HepG2 (cell line): Measurements from ENCODE around the gene GP2. TPM values are rescaled to one million over a fixed set of nuclear protein-coding genes. Genes with fewer than 3 reads are reported as not detected.

Experiments used
- EHMT2 ChIP-seq: fragments of 200-600 bp; sonication (generic); IDR thresholded peaks from 2 replicates; pipeline ENCODE4 v1.7.0; 2017; ENCODE audit warnings: antibody characterized with exemption, low read depth, low read length, borderline replicate concordance
- EP300 ChIP-seq, 3 experiments: sonication (generic) in 1 of 3; formaldehyde crosslinking in 1 of 3; IDR thresholded peaks; 2 replicates each; pipeline versions ENCODE4 v1.5.1 to v1.6.1; 2011 to 2020; ENCODE audit warnings: low read depth in 2 of 3, low read length in 2 of 3, borderline replicate concordance in 1 of 3, improper control_type of control experiment in 1 of 3, mild to moderate bottlenecking in 1 of 3, missing genetic modification reagents in 1 of 3, moderate library complexity in 1 of 3
- FOXP1 ChIP-seq, 2 experiments: fragments of 450-650 bp in 1 of 2; IDR thresholded peaks; 2 replicates each; pipeline ENCODE4 v1.6.1; 2017 to 2018; ENCODE audit warnings: antibody characterized with exemption in 1 of 2
- GATAD2A ChIP-seq: IDR thresholded peaks from 2 replicates; pipeline ENCODE4 v1.6.1; 2016
- HNF4A ChIP-seq: sonication (generic); formaldehyde crosslinking; IDR thresholded peaks from 2 replicates; pipeline ENCODE4 v1.4.0; 2020; ENCODE audit warnings: missing genetic modification reagents
- HOXA9 ChIP-seq: sonication (generic); formaldehyde crosslinking; IDR thresholded peaks from 2 replicates; pipeline ENCODE4 v1.8.1; 2022; ENCODE audit warnings: missing genetic modification reagents, mild to moderate bottlenecking, moderate library complexity, borderline replicate concordance
- ZNF850 ChIP-seq: sonication (generic); formaldehyde crosslinking; conservative IDR thresholded peaks from 2 replicates; pipeline ENCODE4 v1.9.0; 2021; ENCODE audit warnings: mild to moderate bottlenecking, missing genetic modification reagents
- polyA plus RNA-seq, 8 experiments: library from polyadenylated mRNA; depleted of rRNA in 3 of 8; stranded (reverse) in 7 of 8; unstranded in 1 of 8; fragments of >200 nt; fragmentation: Illumina TruSeq in 4 of 8; extraction: Trizol in 4 of 8; gene quantifications; 2 replicates each; pipeline versions ENCODE4 v1.2.1 to v1.2.3, GENCODE V29; 2011 to 2016; ENCODE audit warnings: low read depth in 4 of 8, missing spikeins in 1 of 8, mixed read lengths in 1 of 8; ENCODE audit not compliant: insufficient read depth in 1 of 8
- total RNA-seq, 5 experiments: library from RNA; depleted of rRNA; stranded (reverse); fragments of >200 nt; fragmentation: Illumina TruSeq; extraction: Trizol; gene quantifications; 2 replicates each; pipeline ENCODE4 v1.2.3, GENCODE V29; 2016; ENCODE audit warnings: low read depth in 1 of 5
- TF ChIP-seq, protein P1 (sequence below): sonication (generic); formaldehyde crosslinking; conservative IDR thresholded peaks from 2 replicates; pipeline ENCODE4 v1.4.0; 2020; ENCODE audit warnings: mild to moderate bottlenecking, missing genetic modification reagents, moderate library complexity
- TF ChIP-seq, protein P2 (sequence below): sonication (generic); formaldehyde crosslinking; IDR thresholded peaks from 2 replicates; pipeline ENCODE4 v1.4.0; 2020; ENCODE audit warnings: missing genetic modification reagents, mild to moderate bottlenecking, borderline replicate concordance
- TF ChIP-seq, protein P3 (sequence below): sonication (generic); formaldehyde crosslinking; IDR thresholded peaks from 2 replicates; pipeline ENCODE4 v1.4.0; 2020; ENCODE audit warnings: low read depth, missing genetic modification reagents

The GP2 gene
- total and polyA plus RNA-seq, 2 of the 13 experiments (the other 11 are each of a cell fraction or from before 2014, with no cell fraction given) = 0.15 to 0.69 TPM

DNA sequence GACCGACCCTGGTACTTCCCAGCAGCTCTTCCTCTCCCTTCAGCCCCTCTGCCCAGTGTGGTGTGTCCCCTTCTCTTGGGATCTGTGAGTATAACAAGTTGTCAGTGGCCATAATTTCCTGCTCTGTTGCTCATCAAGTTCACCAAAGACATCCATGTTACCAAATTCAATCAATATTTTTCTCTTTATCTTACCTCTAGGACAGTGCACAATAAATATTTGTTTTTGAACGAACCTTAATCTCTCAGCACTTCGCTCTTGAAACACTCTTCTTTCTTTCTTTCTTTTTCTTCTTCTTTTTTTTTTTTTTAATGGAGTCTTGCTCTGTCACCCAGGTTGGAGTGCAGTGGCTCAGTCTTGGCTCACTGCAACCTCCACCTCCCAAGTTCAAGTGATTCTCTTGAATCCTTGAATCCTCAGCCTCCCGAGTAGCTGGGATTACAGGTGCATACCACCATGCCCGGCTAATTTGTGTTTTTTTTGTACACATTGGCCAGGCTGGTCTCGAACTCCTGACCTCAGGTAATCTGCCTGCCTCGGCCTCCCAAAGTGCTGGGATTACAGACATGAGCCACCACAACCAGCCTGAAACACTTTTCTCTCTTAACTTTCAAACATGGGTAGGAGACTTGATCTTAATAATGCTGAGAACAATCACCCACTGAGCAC is 27.9 kb upstream of the GP2 start (continued):
- TF ChIP-seq, protein P1, sequence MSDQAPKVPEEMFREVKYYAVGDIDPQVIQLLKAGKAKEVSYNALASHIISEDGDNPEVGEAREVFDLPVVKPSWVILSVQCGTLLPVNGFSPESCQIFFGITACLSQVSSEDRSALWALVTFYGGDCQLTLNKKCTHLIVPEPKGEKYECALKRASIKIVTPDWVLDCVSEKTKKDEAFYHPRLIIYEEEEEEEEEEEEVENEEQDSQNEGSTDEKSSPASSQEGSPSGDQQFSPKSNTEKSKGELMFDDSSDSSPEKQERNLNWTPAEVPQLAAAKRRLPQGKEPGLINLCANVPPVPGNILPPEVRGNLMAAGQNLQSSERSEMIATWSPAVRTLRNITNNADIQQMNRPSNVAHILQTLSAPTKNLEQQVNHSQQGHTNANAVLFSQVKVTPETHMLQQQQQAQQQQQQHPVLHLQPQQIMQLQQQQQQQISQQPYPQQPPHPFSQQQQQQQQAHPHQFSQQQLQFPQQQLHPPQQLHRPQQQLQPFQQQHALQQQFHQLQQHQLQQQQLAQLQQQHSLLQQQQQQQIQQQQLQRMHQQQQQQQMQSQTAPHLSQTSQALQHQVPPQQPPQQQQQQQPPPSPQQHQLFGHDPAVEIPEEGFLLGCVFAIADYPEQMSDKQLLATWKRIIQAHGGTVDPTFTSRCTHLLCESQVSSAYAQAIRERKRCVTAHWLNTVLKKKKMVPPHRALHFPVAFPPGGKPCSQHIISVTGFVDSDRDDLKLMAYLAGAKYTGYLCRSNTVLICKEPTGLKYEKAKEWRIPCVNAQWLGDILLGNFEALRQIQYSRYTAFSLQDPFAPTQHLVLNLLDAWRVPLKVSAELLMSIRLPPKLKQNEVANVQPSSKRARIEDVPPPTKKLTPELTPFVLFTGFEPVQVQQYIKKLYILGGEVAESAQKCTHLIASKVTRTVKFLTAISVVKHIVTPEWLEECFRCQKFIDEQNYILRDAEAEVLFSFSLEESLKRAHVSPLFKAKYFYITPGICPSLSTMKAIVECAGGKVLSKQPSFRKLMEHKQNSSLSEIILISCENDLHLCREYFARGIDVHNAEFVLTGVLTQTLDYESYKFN = peak; percentile 64
- TF ChIP-seq ZNF850 (CRISPR knock-in tag) = no peak
- TF ChIP-seq, protein P2, sequence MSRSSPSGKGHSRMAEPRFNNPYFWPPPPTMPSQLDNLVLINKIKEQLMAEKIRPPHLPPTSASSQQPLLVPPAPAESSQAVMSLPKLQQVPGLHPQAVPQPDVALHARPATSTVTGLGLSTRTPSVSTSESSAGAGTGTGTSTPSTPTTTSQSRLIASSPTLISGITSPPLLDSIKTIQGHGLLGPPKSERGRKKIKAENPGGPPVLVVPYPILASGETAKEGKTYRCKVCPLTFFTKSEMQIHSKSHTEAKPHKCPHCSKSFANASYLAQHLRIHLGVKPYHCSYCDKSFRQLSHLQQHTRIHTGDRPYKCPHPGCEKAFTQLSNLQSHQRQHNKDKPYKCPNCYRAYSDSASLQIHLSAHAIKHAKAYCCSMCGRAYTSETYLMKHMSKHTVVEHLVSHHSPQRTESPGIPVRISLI (CRISPR knock-in tag) = peak; percentile 50; the same call in 1 of the 2 replicates
- TF ChIP-seq EP300 (IDR thresholded peaks at IDR 0.05; ENCODE audit: low read depth in 2 of 2, low read length in 2 of 2) = 0 out of 4 replicates have a peak, but pooled peaks of 1 of the 2 experiments have one; percentile 25
- no peak for TF ChIP-seq EP300 (CRISPR knock-in tag; IDR thresholded peaks at IDR 0.05; ENCODE audit: borderline replicate concordance)
- TF ChIP-seq HNF4A (CRISPR knock-in tag) = peak; percentile 35; the same call in 1 of the 2 replicates
- TF ChIP-seq, protein P3, sequence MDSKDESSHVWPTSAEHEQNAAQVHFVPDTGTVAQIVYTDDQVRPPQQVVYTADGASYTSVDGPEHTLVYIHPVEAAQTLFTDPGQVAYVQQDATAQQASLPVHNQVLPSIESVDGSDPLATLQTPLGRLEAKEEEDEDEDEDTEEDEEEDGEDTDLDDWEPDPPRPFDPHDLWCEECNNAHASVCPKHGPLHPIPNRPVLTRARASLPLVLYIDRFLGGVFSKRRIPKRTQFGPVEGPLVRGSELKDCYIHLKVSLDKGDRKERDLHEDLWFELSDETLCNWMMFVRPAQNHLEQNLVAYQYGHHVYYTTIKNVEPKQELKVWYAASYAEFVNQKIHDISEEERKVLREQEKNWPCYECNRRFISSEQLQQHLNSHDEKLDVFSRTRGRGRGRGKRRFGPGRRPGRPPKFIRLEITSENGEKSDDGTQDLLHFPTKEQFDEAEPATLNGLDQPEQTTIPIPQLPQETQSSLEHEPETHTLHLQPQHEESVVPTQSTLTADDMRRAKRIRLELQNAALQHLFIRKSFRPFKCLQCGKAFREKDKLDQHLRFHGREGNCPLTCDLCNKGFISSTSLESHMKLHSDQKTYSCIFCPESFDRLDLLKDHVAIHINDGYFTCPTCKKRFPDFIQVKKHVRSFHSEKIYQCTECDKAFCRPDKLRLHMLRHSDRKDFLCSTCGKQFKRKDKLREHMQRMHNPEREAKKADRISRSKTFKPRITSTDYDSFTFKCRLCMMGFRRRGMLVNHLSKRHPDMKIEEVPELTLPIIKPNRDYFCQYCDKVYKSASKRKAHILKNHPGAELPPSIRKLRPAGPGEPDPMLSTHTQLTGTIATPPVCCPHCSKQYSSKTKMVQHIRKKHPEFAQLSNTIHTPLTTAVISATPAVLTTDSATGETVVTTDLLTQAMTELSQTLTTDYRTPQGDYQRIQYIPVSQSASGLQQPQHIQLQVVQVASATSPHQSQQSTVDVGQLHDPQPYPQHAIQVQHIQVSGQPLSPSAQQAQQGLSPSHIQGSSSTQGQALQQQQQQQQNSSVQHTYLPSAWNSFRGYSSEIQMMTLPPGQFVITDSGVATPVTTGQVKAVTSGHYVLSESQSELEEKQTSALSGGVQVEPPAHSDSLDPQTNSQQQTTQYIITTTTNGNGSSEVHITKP (CRISPR knock-in tag) = no peak
- TF ChIP-seq EHMT2 = 0 out of 2 replicates have a peak, but pooled peaks have one; percentile 37
- peak; percentile 44; the same call in 1 of the 2 replicates for TF ChIP-seq FOXP1 (IDR thresholded peaks at IDR 0.05)
- TF ChIP-seq FOXP1 (CRISPR knock-in tag; IDR thresholded peaks at IDR 0.05) = no peak
- no peak for TF ChIP-seq HOXA9
- peak; percentile 75 for TF ChIP-seq GATAD2A (CRISPR knock-in tag)
